Trophoblast cell (in vitro differentiated cells and primary cell): ENCODE data around the gene TBC1D9B.

ENCODE experiments used
- DNase-seq, 2 donors: peaks; one replicate each; pipeline ENCODE4 v3.0.0-alpha.2; 2016
- H2AFZ ChIP-seq: 2 replicates; pipeline ENCODE4 v1.6.1; 2013; ENCODE audit warnings: low read length, moderate library complexity, mild to moderate bottlenecking; ENCODE audit not compliant: insufficient read depth, poor library complexity
- H2AK5ac ChIP-seq: 2 replicates; pipeline ENCODE4 v1.6.1; 2013; ENCODE audit warnings: mild to moderate bottlenecking, low read length
- H2BK120ac ChIP-seq: 2 replicates; pipeline ENCODE4 v1.6.1; 2013; ENCODE audit warnings: low read length, mild to moderate bottlenecking, moderate library complexity; ENCODE audit not compliant: insufficient read depth, poor library complexity
- H2BK12ac ChIP-seq: 2 replicates; pipeline ENCODE4 v1.6.1; 2013; ENCODE audit warnings: mild to moderate bottlenecking, low read length, moderate library complexity
- H2BK5ac ChIP-seq: 2 replicates; pipeline ENCODE4 v1.6.1; 2013; ENCODE audit warnings: low read length, low read depth, moderate library complexity, mild to moderate bottlenecking; ENCODE audit not compliant: poor library complexity
- H3K14ac ChIP-seq: 2 replicates; pipeline ENCODE4 v1.6.1; 2013; ENCODE audit warnings: mild to moderate bottlenecking, low read length
- H3K18ac ChIP-seq: 2 replicates; pipeline ENCODE4 v1.6.1; 2013; ENCODE audit warnings: mild to moderate bottlenecking, low read length
- H3K23ac ChIP-seq: 2 replicates; pipeline ENCODE4 v1.6.1; 2013; ENCODE audit warnings: low read length
- H3K27ac ChIP-seq: 2 replicates; pipeline ENCODE4 v1.5.1; 2013; ENCODE audit warnings: low read depth, mild to moderate bottlenecking, inconsistent platforms, low read length, moderate library complexity
- H3K27me3 ChIP-seq: 2 replicates; pipeline ENCODE4 v1.6.1; 2013; ENCODE audit warnings: inconsistent platforms, mild to moderate bottlenecking, low read length, moderate library complexity; ENCODE audit not compliant: insufficient read depth
- H3K36me3 ChIP-seq, 2 experiments: 1 replicate in 1 of 2; 2 replicates in 1 of 2; pipeline ENCODE4 v1.6.1; 2013; ENCODE audit warnings: low read length in 2 of 2, mild to moderate bottlenecking in 2 of 2, moderate library complexity in 1 of 2; ENCODE audit not compliant: insufficient read depth in 2 of 2, control insufficient read depth in 1 of 2
- H3K4ac ChIP-seq: 2 replicates; pipeline ENCODE4 v1.6.1; 2013; ENCODE audit warnings: low read depth, mild to moderate bottlenecking, low read length, moderate library complexity
- H3K4me1 ChIP-seq, 2 experiments: 1 replicate in 1 of 2; 2 replicates in 1 of 2; pipeline ENCODE4 v1.6.1; 2013; ENCODE audit warnings: low read length in 2 of 2, mild to moderate bottlenecking in 2 of 2, moderate library complexity in 1 of 2; ENCODE audit not compliant: insufficient read depth in 2 of 2, control insufficient read depth in 1 of 2
- H3K4me2 ChIP-seq: 2 replicates; pipeline ENCODE4 v1.6.1; 2013; ENCODE audit warnings: inconsistent platforms, mild to moderate bottlenecking, low read length, moderate library complexity
- H3K4me3 ChIP-seq: 2 replicates; pipeline ENCODE4 v1.5.1; 2013; ENCODE audit warnings: mild to moderate bottlenecking, low read depth, low read length, inconsistent platforms
- H3K79me1 ChIP-seq: one replicate; pipeline ENCODE4 v1.6.1; 2013; ENCODE audit warnings: low read length
- H3K79me2 ChIP-seq: 2 replicates; pipeline ENCODE4 v1.6.1; 2013; ENCODE audit warnings: low read length, mild to moderate bottlenecking; ENCODE audit not compliant: control insufficient read depth, insufficient read depth, poor library complexity
- H3K9ac ChIP-seq: 2 replicates; pipeline ENCODE4 v1.6.1; 2013; ENCODE audit warnings: mild to moderate bottlenecking, low read length
- H3K9me3 ChIP-seq: 2 replicates; pipeline ENCODE4 v1.6.1; 2013; ENCODE audit warnings: low read depth, mild to moderate bottlenecking, control low read depth, inconsistent platforms, low read length; ENCODE audit not compliant: insufficient read depth
- H4K12ac ChIP-seq: 2 replicates; pipeline ENCODE4 v1.6.1; 2013; ENCODE audit warnings: low read depth, mild to moderate bottlenecking, low read length, moderate library complexity
- H4K8ac ChIP-seq: 2 replicates; pipeline ENCODE4 v1.6.1; 2013; ENCODE audit warnings: low read depth, mild to moderate bottlenecking, low read length, moderate library complexity
- H4K91ac ChIP-seq: one replicate; pipeline ENCODE4 v1.6.1; 2013; ENCODE audit warnings: low read depth, mild to moderate bottlenecking, low read length, moderate library complexity
- WGBS: extraction: QIAGEN DNeasy Blood & Tissue Kit; methylation state at CpG from one replicate; pipeline ENCODE4 v1.1.7; 2013; ENCODE audit warnings: missing lambda C conversion rate; ENCODE audit not compliant: insufficient read length, insufficient coverage; ENCODE audit errors: extremely low coverage; 5-methylcytosine and 5-hydroxymethylcytosine counted together

TBC1D9B gene

GRCh38 chr5:179883163-179883562 is 24.5 kb downstream of the TBC1D9B start:
- Histone ChIP-seq H4K8ac (no peak overlapping the region), H3K36me3 (peaks cover 58 to 73% of the 10 kb centered on the region in 2 experiments), H3K23ac (no peak overlapping the region), H3K4ac (no peak overlapping the region), H3K79me2 (no peaks in the 10 kb centered on the region), H3K4me3 (no peak overlapping the region), H2AK5ac (no peak overlapping the region), H4K91ac (no peak overlapping the region), H2AFZ (no peak overlapping the region), H3K9ac (no peak overlapping the region), H3K4me1 (no peaks in the 10 kb centered on the region), H2BK5ac (no peak overlapping the region), H4K12ac (no peak overlapping the region), H3K27me3 (no peaks in the 10 kb centered on the region), H2BK12ac (no peak overlapping the region), H3K4me2 (no peak overlapping the region), H3K79me1 (no peaks in the 10 kb centered on the region), H2BK120ac (no peak overlapping the region), H3K18ac (no peak overlapping the region), H3K14ac (no peak overlapping the region), H3K9me3 (peaks cover 11% of the 10 kb centered on the region), H3K27ac (no peak overlapping the region)
- DNase-seq = no peak
- WGBS = no CpG with 5 or more reads among the region's 3 CpGs

GRCh38 chr5:179882338-179882737 is 25.4 kb downstream of the TBC1D9B start:
- no peak overlapping the region for H3K23ac ChIP-seq
- no peak overlapping the region for H2AFZ ChIP-seq
- no peaks in the 10 kb centered on the region for H3K27me3 ChIP-seq
- no peak overlapping the region for H4K91ac ChIP-seq
- no peak overlapping the region for H3K14ac ChIP-seq
- H3K79me2 ChIP-seq = no peaks in the 10 kb centered on the region
- no peak overlapping the region for H3K18ac ChIP-seq
- no peak overlapping the region for H3K4me2 ChIP-seq
- no peak overlapping the region for H3K4me3 ChIP-seq
- no peak overlapping the region for H3K27ac ChIP-seq
- no peaks in the 10 kb centered on the region for H3K4me1 ChIP-seq
- no peak for DNase-seq
- H3K36me3 ChIP-seq = peaks cover 55 to 70% of the 10 kb centered on the region in 2 experiments
- peaks cover 11% of the 10 kb centered on the region for H3K9me3 ChIP-seq
- no peak overlapping the region for H3K9ac ChIP-seq
- no peak overlapping the region for H2AK5ac ChIP-seq
- no peak overlapping the region for H3K4ac ChIP-seq
- H2BK5ac ChIP-seq = no peak overlapping the region
- no peak overlapping the region for H2BK12ac ChIP-seq
- WGBS = no CpG with 5 or more reads among the region's 4 CpGs
- H4K8ac ChIP-seq = no peak overlapping the region
- no peak overlapping the region for H2BK120ac ChIP-seq
- no peak overlapping the region for H4K12ac ChIP-seq
- H3K79me1 ChIP-seq = no peaks in the 10 kb centered on the region

- Histone ChIP-seq H4K8ac (no peak overlapping the region), H3K4ac (no peak overlapping the region), H3K4me2 (no peak overlapping the region), H3K14ac (no peak overlapping the region), H3K4me1 (no peaks in the 10 kb centered on the region), H3K79me1 (no peaks in the 10 kb centered on the region), H2AK5ac (no peak overlapping the region), H3K4me3 (no peak overlapping the region), H2BK5ac (no peak overlapping the region), H2BK12ac (no peak overlapping the region), H2AFZ (no peak overlapping the region), H4K12ac (no peak overlapping the region), H3K9ac (no peak overlapping the region), H3K79me2 (no peaks in the 10 kb centered on the region), H3K36me3 (peaks cover 49 to 63% of the 10 kb centered on the region in 2 experiments), H3K23ac (no peak overlapping the region), H3K27me3 (no peaks in the 10 kb centered on the region), H3K27ac (no peak overlapping the region), H4K91ac (no peak overlapping the region), H3K18ac (no peak overlapping the region), H3K9me3 (peaks cover 11% of the 10 kb centered on the region), H2BK120ac (no peak overlapping the region)
- DNase-seq = no peak
- WGBS = no CpG with 5 or more reads among the region's 25 CpGs
Measured at GRCh38 chr5:179880848-179881590, 26.7 kb downstream of the TBC1D9B start.

GRCh38 chr5:179880066-179880650 is 27.5 kb downstream of the TBC1D9B start:
- Histone ChIP-seq H2BK120ac (no peak overlapping the region), H3K4ac (no peak overlapping the region), H3K27me3 (no peaks in the 10 kb centered on the region), H2BK12ac (no peak overlapping the region), H3K79me2 (no peaks in the 10 kb centered on the region), H3K4me2 (no peak overlapping the region), H3K18ac (no peak overlapping the region), H4K8ac (no peak overlapping the region), H3K23ac (no peak overlapping the region), H3K36me3 (peaks cover 48 to 61% of the 10 kb centered on the region in 2 experiments), H3K4me1 (no peaks in the 10 kb centered on the region), H2AFZ (no peak overlapping the region), H3K79me1 (no peaks in the 10 kb centered on the region), H3K4me3 (no peak overlapping the region), H2AK5ac (no peak overlapping the region), H3K14ac (no peak overlapping the region), H4K12ac (no peak overlapping the region), H3K9me3 (peaks cover 12% of the 10 kb centered on the region), H2BK5ac (no peak overlapping the region), H4K91ac (no peak overlapping the region), H3K9ac (no peak overlapping the region), H3K27ac (no peak overlapping the region)
- no CpG with 5 or more reads among the region's 12 CpGs for WGBS
- no peak for DNase-seq
